GM21737 (cell line): ENCODE measurements around the gene SART1.
"Not testable (repeated sequence)": the region's sequence is repeated elsewhere in the genome, so short reads cannot be mapped to it uniquely, and the experiment has no call there.

Experiments used
- ATAC-seq: cut with Tn5 transposase; IDR thresholded peaks from one replicate; pipeline ENCODE4 v1.9.1; 2021; ENCODE audit warnings: mild to moderate bottlenecking, moderate library complexity; ENCODE audit not compliant: unreplicated experiment

Gene SART1

DNA sequence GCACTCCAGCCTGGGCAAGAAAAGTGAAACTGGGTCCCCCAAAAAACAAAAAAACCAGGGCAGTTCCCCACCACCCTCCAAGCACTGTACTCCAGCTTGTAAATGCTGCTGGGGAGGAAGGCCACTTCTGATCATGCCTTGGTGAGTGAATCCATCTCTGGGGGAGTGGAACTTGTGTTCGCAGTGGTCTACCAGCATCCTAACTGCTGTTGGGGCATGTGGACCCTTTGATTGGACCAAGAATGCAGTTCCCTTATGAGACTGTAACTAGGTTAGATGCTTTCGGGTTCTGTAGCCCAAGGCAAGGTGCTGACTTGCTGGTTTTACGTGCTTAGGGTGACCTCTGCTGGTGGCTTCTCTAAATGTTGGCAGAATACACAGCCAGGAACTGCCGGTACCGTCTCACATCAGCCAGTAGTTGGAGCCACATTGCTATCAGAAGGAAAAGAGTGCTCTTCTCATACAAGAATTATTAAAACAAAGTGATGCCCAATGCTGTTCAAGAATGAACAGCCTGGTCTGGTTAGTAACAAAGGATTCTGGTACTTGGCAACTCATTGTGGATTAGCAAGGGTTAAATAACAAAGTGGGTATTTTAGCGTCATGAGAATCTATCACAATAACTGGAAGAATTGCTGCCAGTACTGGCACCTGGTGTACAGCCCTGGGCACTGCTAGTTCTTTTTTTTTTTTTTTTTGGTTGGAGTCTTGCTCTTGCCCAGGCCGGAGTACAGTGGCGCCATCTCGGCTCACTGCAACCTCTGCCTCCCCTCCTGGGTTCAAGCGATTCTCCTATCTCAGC lies 27.5 kb downstream of the SART1 start:
- ATAC-seq = peak; percentile 90

DNA sequence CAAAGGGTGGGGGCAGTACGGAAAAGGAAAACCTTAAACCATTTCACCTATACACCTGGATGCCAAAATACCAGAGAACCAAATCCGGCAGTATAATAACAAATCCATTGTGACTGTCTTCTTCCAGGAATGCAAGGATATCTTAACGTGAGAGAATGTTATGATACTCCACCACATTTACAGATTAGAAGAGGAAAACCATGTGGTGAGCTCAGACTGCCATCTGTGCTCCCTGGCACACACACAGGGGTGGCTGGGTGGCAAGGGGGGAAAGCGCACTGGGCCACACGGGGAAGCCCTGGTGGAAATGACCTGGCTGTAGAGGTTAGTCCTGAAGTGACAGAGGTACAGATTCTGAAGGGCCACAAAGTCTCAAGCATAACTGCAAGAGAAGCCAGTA lies 30.5 kb downstream of the SART1 start:
- ATAC-seq = no peak

- no peak for ATAC-seq
These were observed 35.8 kb downstream of the SART1 start for GRCh38 chr11:65997286-65997685.

DNA sequence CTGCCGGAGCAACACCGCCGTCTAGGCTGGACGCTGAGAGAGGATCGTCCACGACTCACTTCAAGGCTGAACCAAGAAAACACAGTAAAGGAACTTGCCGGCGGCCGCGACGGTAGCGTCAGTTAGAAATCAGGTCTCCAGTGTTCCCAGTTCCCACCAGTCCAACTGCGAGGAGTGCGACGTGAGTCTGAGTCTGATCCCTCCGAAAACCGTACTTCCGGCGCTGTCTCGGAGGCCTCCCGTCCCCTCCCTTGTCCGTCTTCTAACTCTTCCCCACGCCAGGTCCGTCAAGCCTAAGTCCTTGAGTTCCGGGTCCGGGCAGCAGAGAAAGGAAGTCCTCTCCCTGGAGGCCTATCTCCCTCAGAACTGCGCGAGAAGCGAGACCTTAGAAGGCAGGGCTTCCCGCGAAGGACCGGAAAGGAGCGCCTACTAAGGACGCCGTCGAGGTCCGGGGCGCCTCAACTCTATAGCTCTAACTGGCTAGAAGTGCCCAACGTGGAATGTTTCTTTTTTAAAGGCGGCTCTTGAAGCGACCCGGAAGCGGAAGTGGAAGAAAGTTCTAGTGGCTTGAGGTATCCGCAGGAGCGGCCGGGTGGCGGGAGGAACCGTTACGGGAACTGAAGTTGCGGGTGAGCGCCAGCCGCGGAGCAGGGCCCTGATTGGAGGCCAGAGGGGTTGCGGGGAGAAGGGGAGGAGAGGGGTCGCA lies 40.6 kb downstream of the SART1 start, which contains the start of the genes BANF1 and EIF1AD:
Gene BANF1, plus strand, starts transcription at position 562 of the 706 bp plus-strand sequence. CDS start 748 bp downstream, outside the sequence.
Gene EIF1AD, minus strand, starts transcription at position 216 of the 706 bp plus-strand sequence. CDS start 1,768 bp downstream, outside the sequence.
- peak; percentile 62 for ATAC-seq

GRCh38 chr11:66002648-66003225 lies 41.2 kb downstream of the SART1 start:
- peak; percentile 44 for ATAC-seq

DNA sequence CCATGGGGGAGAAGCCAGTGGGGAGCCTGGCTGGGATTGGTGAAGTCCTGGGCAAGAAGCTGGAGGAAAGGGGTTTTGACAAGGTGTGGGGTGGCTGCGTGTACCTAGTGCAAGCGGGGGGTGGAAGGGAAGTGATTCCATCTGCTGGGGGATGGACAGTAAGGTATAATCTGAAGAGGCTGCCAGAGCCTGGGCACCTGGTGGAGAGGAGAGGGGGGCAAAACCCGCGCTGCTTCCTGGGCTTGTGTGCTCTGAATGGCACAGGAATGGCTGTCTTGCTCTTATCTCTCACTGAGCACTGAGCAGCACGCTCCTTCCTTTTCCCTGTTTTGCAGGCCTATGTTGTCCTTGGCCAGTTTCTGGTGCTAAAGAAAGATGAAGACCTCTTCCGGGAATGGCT lies 41.8 kb downstream of the SART1 start:
- ATAC-seq = no peak

GRCh38 chr11:66004186-66004585 lies 42.7 kb downstream of the SART1 start:
- no peak for ATAC-seq

DNA sequence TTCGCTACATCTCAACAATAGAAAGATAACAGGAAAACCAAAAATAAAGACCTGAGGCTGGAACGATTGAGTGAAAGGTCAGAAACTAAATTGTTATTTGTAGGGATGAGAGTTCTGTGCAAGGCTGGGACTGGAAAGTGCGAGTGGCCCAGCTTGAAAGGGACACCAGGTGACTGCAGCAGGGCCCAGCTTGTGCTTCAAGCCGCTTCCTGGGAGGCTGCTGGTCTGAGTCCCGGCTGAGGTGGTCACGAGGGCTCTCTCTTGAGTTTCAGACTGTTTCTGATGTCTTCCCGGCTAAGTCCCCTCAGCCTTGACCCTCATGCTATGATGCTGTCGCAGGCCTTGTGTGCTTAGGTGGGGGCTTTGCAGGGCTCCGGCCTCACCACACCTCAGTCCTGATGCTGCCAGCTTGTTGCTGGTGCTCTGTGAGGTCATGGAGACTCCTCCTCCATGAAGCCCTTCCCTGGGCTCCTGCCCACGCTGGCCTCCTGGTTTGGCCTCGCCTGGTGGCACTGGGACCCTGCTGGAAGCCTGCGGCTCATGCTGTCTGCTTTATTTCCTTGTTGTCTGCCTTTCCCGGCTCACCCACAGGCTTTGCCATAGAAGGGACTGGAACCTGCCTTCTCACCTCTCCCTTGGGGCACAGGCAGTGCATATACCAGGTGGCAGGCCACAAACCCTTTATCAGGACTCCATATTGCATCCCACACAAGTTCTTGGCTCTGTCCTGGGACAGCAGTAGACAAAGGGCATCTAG lies 44.8 kb downstream of the SART1 start:
- no peak for ATAC-seq

- no peak for ATAC-seq
These were observed 45.3 kb downstream of the SART1 start for GRCh38 chr11:66006891-66007176.

GRCh38 chr11:66007201-66007634 lies 45.7 kb downstream of the SART1 start:
- no peak for ATAC-seq

DNA sequence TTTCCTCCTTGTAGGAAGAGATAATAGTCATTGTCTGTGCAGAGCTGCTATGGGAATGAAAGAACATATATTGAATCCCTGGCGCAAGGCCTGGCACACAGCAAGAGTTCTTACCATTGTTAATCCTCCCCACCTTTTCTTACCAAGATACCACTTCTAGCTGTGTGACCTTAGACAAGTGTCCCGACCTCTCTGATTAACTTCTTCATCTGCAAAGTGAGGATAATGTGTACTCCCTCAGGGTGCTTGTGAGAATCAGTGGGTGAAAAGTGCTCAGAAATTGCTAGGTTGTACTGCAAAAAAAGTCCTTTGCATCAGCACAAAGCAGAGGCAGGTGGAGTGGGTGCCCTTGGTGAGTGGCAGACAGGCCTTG lies 46.5 kb downstream of the SART1 start:
- ATAC-seq = no peak

DNA sequence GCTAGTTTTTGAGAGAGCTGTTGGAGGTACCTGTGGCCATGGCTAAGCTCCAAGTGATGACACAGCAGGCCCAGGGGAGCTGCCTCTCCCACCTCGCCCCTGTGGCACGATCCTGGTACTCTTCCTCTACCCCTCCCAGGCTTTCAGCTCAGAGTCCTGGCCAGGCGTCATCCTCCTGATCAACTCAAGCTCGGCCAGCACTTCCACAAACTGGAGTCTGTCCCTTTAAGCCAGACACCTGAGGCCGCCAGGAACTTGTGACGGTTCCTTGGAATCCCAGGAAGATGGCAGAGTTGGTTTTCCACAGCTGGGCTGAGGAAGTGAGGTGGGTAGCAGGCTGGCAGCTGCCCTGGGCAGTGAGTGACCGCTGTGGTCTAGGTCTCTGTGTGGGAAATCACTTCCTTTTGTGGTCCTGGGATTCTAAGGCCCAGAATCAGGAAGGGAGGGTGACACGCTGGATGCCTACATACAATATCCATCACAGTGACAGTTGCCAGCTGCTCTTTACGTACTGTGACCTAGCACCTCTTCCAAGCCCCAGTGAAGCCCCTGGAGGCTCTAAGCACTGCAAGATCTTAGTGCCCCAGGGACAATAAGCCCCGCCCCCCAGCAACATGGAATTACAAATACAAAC lies 47.1 kb downstream of the SART1 start:
- ATAC-seq = no peak

GRCh38 chr11:66010036-66010435 lies 48.5 kb downstream of the SART1 start:
- not testable (repeated sequence) for ATAC-seq

DNA sequence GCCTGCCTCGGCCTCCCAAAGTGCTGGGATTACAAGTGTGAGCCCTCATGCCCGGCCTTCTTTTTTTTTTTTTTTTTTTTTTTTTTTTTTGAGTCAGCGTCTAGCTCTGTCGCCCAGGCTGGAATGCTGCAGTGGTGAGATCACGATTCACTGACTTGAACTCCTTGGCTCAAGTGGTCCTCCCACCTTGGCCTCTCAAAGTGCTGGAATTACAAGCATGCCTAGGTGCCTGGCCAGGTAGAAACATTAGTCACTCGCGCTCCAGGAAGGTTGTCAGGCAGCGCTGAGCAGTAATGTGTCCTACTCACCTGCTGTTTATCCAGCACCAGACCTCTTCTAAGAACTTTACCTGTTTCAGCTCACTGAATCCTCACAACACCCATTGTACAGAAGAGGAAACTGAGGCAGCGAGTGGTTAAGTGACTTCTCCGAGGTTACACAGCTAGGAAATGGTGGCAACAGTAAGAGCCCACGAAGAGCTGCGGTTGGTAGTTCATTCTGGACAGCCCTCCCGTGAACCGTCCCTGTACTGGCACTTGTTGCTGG lies 49.8 kb downstream of the SART1 start:
- no peak for ATAC-seq

DNA sequence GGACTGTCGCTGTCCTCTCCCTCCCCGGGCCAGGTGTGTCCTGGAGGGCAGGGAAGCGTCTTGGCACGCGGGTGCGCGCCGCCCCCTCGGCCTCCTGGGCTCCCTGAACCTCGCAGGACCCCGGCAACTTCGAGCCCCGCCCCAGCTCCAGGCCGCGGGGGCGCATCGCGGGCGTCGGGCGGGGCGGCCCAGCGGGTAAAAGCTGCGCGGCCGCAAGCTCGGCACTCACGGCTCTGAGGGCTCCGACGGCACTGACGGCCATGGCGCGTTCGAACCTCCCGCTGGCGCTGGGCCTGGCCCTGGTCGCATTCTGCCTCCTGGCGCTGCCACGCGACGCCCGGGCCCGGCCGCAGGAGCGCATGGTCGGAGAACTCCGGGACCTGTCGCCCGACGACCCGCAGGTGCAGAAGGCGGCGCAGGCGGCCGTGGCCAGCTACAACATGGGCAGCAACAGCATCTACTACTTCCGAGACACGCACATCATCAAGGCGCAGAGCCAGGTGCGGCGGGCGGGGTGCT lies 50.3 kb downstream of the SART1 start, which contains the start of gene CST6:
Gene CST6, plus strand, starts transcription at position 224 of the 519 bp plus-strand sequence. Its CDS starts 37 bp downstream, at position 261.
- no peak for ATAC-seq

DNA sequence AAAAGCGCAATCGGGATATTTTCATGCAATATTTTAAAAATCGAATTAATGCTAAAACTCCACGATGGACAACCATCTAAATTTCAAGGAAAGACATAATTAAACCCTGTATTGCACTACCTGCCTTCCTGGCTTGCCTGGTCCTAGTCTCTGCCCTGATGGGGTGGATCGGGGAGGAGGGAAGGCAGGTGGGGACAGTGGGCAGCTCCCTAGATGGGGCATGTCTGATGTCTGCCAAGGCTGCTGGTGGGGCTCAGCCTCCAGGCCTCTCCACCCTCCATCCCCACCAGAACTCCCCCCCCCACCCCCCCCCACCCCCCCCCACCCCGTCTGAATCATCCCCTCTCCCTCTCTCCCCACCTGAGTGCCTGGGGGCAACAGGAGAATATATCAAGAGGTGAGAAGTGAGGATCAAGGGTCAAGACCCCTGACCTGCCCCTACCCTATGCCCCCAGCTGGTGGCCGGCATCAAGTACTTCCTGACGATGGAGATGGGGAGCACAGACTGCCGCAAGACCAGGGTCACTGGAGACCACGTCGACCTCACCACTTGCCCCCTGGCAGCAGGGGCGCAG lies 50.9 kb downstream of the SART1 start:
- ATAC-seq = no peak

GRCh38 chr11:66012946-66013761 lies 51.6 kb downstream of the SART1 start:
- no peak for ATAC-seq

DNA sequence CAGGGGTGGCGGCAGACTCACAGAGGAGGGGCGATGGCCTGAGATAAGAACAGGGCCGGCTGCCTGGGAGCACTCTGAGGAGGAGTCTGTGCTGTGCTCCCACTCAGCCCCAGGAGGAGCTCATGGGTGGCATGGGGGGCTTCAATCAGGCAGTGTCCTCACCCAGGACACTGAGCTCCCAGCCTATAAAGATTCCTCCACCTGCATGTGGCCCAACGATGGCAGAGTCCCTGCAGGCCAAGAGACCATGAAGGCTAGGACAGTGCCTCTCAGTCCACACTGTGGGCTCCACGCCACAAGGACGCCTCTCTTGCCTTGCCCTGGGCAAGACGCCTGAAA lies 52.2 kb downstream of the SART1 start:
- ATAC-seq = no peak
